Measurements from ENCODE around the gene SNUPN. TPM values are rescaled to one million over a fixed set of nuclear protein-coding genes. Genes with fewer than 3 reads are reported as not detected.
"Not testable (repeated sequence)": the region's sequence is repeated elsewhere in the genome, so short reads cannot be mapped to it uniquely, and the experiment has no call there.

SNUPN gene
- total and polyA plus RNA-seq, 10 donors = 16.8 to 26.3 (median 22.1) TPM

DNA sequence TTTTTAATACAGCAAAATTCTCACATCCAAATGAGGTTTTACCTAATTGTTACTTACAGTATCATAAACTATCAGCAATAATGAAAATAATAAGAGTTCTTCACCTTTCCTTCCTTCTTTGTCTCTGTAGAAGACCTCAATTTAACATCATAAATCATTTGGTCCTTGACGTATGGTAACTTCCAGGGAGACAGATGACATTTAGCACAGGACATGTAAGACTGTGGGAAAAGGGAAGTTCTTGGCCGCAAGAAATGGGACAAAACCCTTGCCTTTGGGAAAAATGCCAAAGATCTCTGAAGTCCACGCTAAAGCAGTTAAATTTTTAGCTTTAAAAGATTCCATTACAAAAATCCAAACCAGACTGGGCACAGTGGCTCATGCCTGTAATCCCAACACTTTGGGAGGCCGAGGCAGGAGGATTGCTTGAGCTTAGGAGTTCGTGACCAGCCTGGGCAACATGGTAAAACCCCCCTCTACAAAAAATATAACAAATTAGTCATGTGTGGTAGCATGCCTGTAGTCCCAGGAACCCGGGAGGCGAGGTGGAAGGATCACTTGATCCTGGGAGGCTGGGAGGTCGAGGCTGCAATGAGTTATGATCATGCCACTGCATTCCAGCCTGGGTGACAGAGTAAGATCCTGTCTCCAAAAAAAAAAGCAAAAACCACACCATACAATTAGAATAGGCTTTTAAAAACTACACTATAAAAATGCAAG is 55.2 kb downstream of the SNUPN start:
- intact Hi-C loops (cut with DNase I; ENCODE audit: low total_unique reads) = no loop called here
- Histone ChIP-seq H3K27me3 (replicated peaks in 1 of 7) (no peaks in the 10 kb centered on the region), H3K9me3 (no peaks in the 10 kb centered on the region), H3K27ac (peak overlapping the region in 3 of 8 donors; percentile 12 to 39 (median 13)), H3K4me1 (peaks cover 6 to 64% (median 32%) of the 10 kb centered on the region in 6 donors), H3K36me3 (no peaks in the 10 kb centered on the region), H3K4me3 (no peak overlapping the region)
- 56 to 74% (median 67%) methylated on average over 8 of the region's 8 CpGs for WGBS, 5 donors
- TF ChIP-seq, protein P1, sequence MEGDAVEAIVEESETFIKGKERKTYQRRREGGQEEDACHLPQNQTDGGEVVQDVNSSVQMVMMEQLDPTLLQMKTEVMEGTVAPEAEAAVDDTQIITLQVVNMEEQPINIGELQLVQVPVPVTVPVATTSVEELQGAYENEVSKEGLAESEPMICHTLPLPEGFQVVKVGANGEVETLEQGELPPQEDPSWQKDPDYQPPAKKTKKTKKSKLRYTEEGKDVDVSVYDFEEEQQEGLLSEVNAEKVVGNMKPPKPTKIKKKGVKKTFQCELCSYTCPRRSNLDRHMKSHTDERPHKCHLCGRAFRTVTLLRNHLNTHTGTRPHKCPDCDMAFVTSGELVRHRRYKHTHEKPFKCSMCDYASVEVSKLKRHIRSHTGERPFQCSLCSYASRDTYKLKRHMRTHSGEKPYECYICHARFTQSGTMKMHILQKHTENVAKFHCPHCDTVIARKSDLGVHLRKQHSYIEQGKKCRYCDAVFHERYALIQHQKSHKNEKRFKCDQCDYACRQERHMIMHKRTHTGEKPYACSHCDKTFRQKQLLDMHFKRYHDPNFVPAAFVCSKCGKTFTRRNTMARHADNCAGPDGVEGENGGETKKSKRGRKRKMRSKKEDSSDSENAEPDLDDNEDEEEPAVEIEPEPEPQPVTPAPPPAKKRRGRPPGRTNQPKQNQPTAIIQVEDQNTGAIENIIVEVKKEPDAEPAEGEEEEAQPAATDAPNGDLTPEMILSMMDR (IDR thresholded peaks at IDR 0.05 in 8 of 11, conservative IDR thresholded peaks at IDR 0.05 in 3 of 11) = no peak
- TF ChIP-seq POLR2A (IDR thresholded peaks at IDR 0.05) (no peak), POLR2AphosphoS5 (IDR thresholded peaks at IDR 0.05) (no peak)
- DNase-seq = no peak

DNA sequence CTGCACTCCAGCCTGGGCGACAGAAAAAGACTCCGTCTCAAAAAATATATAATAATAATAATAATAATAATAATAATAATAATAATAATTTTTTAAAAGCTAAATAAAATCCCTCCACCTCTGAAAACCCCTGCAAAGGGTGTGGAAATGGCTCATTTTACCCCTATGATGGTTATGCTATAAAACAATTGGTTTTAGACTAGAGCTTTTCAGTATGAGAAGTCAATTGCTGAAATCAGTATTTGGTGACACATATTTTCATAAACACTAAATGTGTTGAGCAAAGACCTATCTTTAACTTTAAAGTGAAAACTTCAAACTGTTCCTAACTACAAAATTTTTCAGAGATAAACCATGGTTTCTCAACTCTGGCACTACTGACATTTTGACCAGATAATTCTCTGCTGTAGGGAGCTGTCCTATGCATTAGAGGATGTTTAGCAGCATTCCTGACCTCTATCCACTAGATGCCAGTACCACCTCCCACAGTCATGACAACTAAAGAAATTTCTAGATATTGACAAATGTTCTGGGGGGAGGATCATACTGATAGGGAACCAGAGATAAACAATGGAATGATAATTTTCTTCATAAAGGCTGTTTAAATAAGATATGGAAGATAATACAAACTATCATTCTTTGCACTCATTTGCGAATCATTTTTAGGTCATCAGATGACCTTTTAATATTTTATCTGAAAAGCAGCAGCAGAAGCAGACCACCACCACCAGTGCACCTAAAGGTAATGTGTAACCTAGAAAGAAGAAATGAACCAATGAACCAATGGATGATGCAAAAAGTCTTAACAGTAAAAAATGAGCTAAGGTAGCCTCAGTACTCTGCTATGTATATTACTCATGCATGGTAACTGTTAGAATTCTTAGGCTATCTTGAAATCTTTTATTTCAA is 60.2 kb downstream of the SNUPN start:
- TF ChIP-seq POLR2AphosphoS5 (IDR thresholded peaks at IDR 0.05) = no peak
- no peak for TF ChIP-seq POLR2A (IDR thresholded peaks at IDR 0.05)
- TF ChIP-seq, protein P1 (IDR thresholded peaks at IDR 0.05 in 8 of 11, conservative IDR thresholded peaks at IDR 0.05 in 3 of 11) = no peak
- peaks cover 0 to 5% (median 0%) of the 10 kb centered on the region in 6 donors for H3K36me3 ChIP-seq
- H3K9me3 ChIP-seq = no peaks in the 10 kb centered on the region
- no peak overlapping the region for H3K4me3 ChIP-seq
- H3K4me1 ChIP-seq = peaks cover 0 to 37% (median 10%) of the 10 kb centered on the region in 6 donors
- no peaks in the 10 kb centered on the region for H3K27me3 ChIP-seq (replicated peaks in 1 of 7)
- intact Hi-C loops (cut with DNase I; ENCODE audit: low total_unique reads) = no loop called here
- no peak overlapping the region for H3K27ac ChIP-seq
- 95 to 97% (median 96%) methylated on average over 3 of the region's 3 CpGs for WGBS, 5 donors
- no peak for DNase-seq

DNA sequence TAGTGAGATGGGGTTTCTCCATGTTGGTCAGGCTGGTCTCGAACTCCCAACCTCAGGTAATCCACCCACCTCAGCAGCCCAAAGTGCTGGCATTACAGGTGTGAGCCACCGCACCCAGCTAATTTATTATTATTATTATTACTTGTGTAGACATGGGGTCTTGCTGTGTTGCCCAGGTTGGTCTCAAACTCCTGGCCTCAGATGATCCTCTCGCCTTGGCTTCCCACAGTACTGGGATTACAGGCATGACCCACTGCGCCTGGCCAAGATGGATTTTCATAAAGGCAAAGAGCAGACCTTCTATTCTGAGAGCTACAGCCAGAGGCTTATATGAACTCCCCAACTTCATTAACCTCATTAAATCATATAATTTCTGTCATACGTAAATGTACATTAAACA is 63.6 kb downstream of the SNUPN start:
- 97 to 99% (median 97%) methylated on average over 5 of the region's 5 CpGs for WGBS, 5 donors

DNA sequence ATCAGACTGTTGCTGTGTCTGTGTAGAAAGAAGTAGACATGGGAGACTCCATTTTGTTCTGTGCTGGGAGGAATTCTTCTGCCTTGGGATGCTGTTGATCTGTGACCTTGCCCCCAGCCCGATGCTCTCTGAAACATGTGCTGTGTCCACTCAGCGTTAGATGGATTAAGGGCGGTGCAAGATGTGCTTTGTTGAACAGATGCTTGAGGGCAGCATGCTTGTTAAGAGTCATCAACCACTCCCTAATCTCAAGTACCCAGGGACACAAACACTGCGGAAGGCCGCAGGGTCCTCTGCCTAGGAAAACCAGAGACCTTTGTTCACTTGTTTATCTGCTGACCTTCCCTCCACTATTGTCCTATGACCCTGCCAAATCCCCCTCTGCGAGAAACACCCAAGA is 66.2 kb downstream of the SNUPN start:
- intact Hi-C loops (cut with DNase I; ENCODE audit: low total_unique reads); DNase-seq; H3K27ac ChIP-seq; H3K36me3 ChIP-seq; H3K27me3 ChIP-seq (replicated peaks in 1 of 7); H3K4me1 ChIP-seq; H3K4me3 ChIP-seq; H3K9me3 ChIP-seq: not testable (repeated sequence)
- WGBS, 5 donors = 68 to 87% (median 77%) methylated on average over 5 to 6 of the region's 6 CpGs

More for the DNA sequence above, 63.6 kb downstream of the SNUPN start:
- DNase-seq = no peak
- Histone ChIP-seq H3K36me3 (peaks cover 0 to 5% (median 0%) of the 10 kb centered on the region in 6 donors), H3K27ac (no peak overlapping the region), H3K9me3 (no peaks in the 10 kb centered on the region), H3K4me1 (peaks cover 0 to 19% (median 0%) of the 10 kb centered on the region in 6 donors), H3K4me3 (no peak overlapping the region), H3K27me3 (replicated peaks in 1 of 7) (no peaks in the 10 kb centered on the region)
- TF ChIP-seq POLR2A (IDR thresholded peaks at IDR 0.05) = no peak
- TF ChIP-seq POLR2AphosphoS5 (IDR thresholded peaks at IDR 0.05) = no peak
- TF ChIP-seq, protein P1 (IDR thresholded peaks at IDR 0.05 in 8 of 11, conservative IDR thresholded peaks at IDR 0.05 in 3 of 11) = no peak
- intact Hi-C loops (cut with DNase I; ENCODE audit: low total_unique reads) = no loop called here

DNA sequence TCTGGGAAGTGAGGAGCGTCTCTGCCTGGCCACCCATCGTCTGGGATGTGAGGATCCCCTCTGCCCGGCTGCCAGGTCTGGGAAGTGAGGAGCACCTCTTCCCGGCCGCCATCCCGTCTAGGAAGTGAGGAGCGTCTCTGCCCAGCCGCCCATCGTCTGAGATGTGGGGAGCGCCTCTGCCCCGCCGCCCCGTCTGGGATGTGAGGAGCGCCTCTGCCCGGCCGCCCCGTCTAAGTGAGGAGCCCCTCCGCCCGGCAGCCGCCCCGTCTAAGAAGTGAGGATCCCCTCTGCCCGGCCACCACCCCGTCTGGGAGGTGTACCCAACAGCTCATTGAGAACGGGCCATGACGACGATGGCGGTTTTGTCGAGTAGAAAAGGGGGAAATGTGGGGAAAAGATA is 66.6 kb downstream of the SNUPN start:
- H3K36me3 ChIP-seq; DNase-seq; H3K27ac ChIP-seq; H3K9me3 ChIP-seq; intact Hi-C loops (cut with DNase I; ENCODE audit: low total_unique reads); H3K4me1 ChIP-seq; H3K27me3 ChIP-seq (replicated peaks in 1 of 7); H3K4me3 ChIP-seq: not testable (repeated sequence)
- 93 to 100% (median 97%) methylated on average over 12 to 28 of the region's 28 CpGs for WGBS, 5 donors
